Tibial nerve (tissue), 4 donors: Measurements from ENCODE around the gene PRKAR1B.

Experiments
- EP300 ChIP-seq, 2 donors: sonication (generic); formaldehyde crosslinking; IDR thresholded peaks; one replicate each; pipeline ENCODE4 v1.6.1; 2017; ENCODE audit warnings: antibody characterized with exemption in 2 of 2, mild to moderate bottlenecking in 1 of 2
- POLR2A ChIP-seq, 2 donors: fragments of 450-650 bp; IDR thresholded peaks; one replicate each; pipeline ENCODE4 v1.6.1; 2017; ENCODE audit warnings: antibody characterized with exemption in 2 of 2, mild to moderate bottlenecking in 2 of 2, moderate library complexity in 2 of 2
- TF ChIP-seq, protein P1 (sequence below), 5 experiments: fragments of 200-600 bp in 3 of 5; fragments of 450-650 bp in 2 of 5; sonication (generic) in 3 of 5; IDR thresholded peaks; one replicate each; pipeline ENCODE4 v1.5.1; 2016 to 2019; ENCODE audit warnings: antibody characterized with exemption in 5 of 5, mild to moderate bottlenecking in 3 of 5, moderate library complexity in 2 of 5

DNA sequence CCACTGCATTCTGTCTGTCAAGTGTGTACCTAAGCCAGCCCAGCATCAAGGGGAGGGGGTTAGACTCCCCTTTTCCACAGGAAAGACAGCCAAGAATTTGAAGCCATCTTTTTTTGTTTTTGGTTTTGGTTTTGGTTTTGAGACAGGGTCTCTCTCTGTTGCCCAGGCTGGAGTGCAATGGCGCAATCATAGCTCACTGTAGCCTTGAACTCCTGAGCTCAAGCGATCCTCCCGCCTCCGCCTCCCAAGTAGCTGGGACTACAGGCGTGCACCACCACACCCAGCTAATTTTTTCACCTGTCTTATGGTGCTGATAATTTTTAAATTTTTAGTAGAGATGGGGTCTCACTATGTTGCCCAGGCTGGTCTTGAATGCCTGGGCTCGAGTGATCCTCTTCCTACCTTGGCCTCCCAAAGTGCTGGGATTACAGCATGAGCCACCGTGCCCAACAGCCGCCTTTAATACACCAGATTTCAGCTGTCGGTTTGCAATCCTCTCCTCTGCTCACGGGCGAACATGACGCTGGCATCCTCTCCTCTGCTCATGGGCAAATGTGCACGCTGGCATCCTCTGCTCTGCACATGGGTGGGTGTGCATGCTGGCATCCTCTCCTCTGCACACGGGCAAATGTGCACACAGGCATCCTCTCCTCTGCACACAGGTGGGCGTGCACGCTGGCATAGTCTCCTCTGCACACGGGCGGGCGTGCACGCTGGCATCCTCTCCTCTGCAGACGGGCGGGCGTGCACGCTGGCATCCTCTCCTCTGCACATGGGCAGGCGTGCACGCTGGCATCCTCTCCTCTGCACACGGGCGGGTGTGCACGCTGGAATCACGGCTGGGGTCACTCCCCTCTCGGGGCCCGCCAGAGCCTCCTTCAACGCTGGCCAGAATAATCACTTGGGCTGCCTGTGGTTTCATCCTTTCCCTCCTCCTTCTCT lies 151.4 kb downstream of the PRKAR1B start:
- TF ChIP-seq EP300 (IDR thresholded peaks at IDR 0.05) (no peak), POLR2A (IDR thresholded peaks at IDR 0.05) (no peak)
- TF ChIP-seq, protein P1, sequence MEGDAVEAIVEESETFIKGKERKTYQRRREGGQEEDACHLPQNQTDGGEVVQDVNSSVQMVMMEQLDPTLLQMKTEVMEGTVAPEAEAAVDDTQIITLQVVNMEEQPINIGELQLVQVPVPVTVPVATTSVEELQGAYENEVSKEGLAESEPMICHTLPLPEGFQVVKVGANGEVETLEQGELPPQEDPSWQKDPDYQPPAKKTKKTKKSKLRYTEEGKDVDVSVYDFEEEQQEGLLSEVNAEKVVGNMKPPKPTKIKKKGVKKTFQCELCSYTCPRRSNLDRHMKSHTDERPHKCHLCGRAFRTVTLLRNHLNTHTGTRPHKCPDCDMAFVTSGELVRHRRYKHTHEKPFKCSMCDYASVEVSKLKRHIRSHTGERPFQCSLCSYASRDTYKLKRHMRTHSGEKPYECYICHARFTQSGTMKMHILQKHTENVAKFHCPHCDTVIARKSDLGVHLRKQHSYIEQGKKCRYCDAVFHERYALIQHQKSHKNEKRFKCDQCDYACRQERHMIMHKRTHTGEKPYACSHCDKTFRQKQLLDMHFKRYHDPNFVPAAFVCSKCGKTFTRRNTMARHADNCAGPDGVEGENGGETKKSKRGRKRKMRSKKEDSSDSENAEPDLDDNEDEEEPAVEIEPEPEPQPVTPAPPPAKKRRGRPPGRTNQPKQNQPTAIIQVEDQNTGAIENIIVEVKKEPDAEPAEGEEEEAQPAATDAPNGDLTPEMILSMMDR (IDR thresholded peaks at IDR 0.05) = no peak
